GM04503 (cell line): ENCODE results near the gene MCM7.
"Not testable (repeated sequence)": the region's sequence is repeated elsewhere in the genome, so short reads cannot be mapped to it uniquely, and the experiment has no call there.

Experiments used
- DNase-seq: peaks from one replicate; pipeline ENCODE4 v3.0.0-alpha.2; 2012; ENCODE audit warnings: low read depth

Gene MCM7

GRCh38 chr7:100101016-100101862 lies at the start of gene MCM7, which contains the start of gene AP4M1:
Gene MCM7 (minus strand): TSS chr7:100101397. CDS start chr7:100101294, 103 bp downstream.
Gene AP4M1 (plus strand): TSS chr7:100101643. CDS start chr7:100101715, 72 bp downstream.
- peak; percentile 89 for DNase-seq

GRCh38 chr7:100148559-100149328 lies 47.5 kb upstream of the MCM7 start, which contains the start of gene LAMTOR4:
Gene LAMTOR4 (plus strand): TSS chr7:100148918. CDS start chr7:100148973, 55 bp downstream.
- peak; percentile 91 for DNase-seq

- no peak for DNase-seq
Measured at GRCh38 chr7:100148225-100148558, 47.0 kb upstream of the MCM7 start.

GRCh38 chr7:100147278-100147677 lies 46.1 kb upstream of the MCM7 start:
- no peak for DNase-seq

- peak; percentile 51 for DNase-seq
Measured at GRCh38 chr7:100146350-100146749, 45.2 kb upstream of the MCM7 start.

- no peak for DNase-seq
Measured at GRCh38 chr7:100142461-100142860, 41.3 kb upstream of the MCM7 start.

GRCh38 chr7:100141555-100141949 lies 40.4 kb upstream of the MCM7 start:
- DNase-seq: no peak

GRCh38 chr7:100137851-100138760 lies 36.9 kb upstream of the MCM7 start:
- DNase-seq: no peak

GRCh38 chr7:100132697-100133151 lies 31.5 kb upstream of the MCM7 start:
- DNase-seq: no peak

GRCh38 chr7:100132126-100132525 lies 30.9 kb upstream of the MCM7 start:
- no peak for DNase-seq

GRCh38 chr7:100130608-100131453 lies 29.6 kb upstream of the MCM7 start:
- no peak for DNase-seq

- not testable (repeated sequence) for DNase-seq
Measured at GRCh38 chr7:100130220-100130607, 29.0 kb upstream of the MCM7 start.

GRCh38 chr7:100128637-100128963 lies 27.4 kb upstream of the MCM7 start:
- no peak for DNase-seq

GRCh38 chr7:100127866-100128636 lies 26.9 kb upstream of the MCM7 start:
- no peak for DNase-seq

- DNase-seq: peak; percentile 65
Measured at GRCh38 chr7:100126931-100127865, 26.0 kb upstream of the MCM7 start, which contains the start of gene MBLAC1. Gene MBLAC1 (plus strand): TSS chr7:100126967. CDS start chr7:100127396, 429 bp downstream.

- DNase-seq: no peak
Measured at GRCh38 chr7:100126239-100126930, 25.2 kb upstream of the MCM7 start.

GRCh38 chr7:100124301-100125230 lies 23.4 kb upstream of the MCM7 start:
- no peak for DNase-seq
